Measurements from ENCODE around the gene COMMD10.

DNA sequence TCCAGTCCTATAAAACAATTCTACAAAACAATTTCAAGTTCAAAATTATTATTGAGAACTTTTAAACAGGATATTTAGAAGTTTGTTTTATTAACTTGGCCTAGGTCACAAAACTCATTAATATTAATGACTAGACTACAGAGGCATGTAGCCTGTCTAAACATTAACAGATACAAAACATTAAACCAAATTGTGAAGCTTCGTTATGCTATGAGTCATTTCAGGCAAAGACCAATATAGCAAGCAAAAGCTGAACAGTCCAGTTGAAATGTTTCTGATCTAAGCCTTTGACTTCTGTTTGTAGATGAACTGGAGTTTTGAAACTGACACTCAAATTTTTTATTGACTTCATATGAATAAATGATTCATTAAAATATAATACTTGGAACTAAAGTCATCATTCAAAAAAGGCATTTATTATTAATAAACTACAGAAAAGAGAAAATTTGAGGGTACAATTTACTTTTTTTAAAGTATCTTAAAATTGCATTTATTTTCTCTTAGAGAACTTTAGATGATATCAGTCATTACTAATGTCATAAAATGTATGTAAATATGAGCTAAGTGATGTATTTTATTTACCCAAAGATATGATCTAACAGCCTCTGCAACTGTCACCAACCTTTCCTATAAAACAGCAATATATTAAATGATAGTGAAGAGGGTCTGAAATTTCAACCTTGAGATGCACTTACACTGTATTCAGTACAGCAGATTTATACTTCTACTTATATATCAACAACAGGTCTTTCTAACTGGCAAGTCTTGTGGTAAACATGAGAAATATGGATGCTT is 188.8 kb downstream of the COMMD10 start:
- TF ChIP-seq, protein P1, sequence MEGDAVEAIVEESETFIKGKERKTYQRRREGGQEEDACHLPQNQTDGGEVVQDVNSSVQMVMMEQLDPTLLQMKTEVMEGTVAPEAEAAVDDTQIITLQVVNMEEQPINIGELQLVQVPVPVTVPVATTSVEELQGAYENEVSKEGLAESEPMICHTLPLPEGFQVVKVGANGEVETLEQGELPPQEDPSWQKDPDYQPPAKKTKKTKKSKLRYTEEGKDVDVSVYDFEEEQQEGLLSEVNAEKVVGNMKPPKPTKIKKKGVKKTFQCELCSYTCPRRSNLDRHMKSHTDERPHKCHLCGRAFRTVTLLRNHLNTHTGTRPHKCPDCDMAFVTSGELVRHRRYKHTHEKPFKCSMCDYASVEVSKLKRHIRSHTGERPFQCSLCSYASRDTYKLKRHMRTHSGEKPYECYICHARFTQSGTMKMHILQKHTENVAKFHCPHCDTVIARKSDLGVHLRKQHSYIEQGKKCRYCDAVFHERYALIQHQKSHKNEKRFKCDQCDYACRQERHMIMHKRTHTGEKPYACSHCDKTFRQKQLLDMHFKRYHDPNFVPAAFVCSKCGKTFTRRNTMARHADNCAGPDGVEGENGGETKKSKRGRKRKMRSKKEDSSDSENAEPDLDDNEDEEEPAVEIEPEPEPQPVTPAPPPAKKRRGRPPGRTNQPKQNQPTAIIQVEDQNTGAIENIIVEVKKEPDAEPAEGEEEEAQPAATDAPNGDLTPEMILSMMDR (IDR thresholded peaks at IDR 0.05), result no peak
- TF ChIP-seq EP300 (IDR thresholded peaks at IDR 0.05), result no peak
